Measurements from ENCODE around the gene CSNK1G2.

Gene CSNK1G2

GRCh38 chr19:1941146-1942077, at the start of gene CSNK1G2:
Gene CSNK1G2, plus strand, starts transcription at chr19:1941172. Its CDS starts 28,601 bp downstream, at chr19:1969773.
- no peak for TF ChIP-seq ZFX (IDR thresholded peaks at IDR 0.05; ENCODE audit: borderline replicate concordance)
- TF ChIP-seq CTCF (IDR thresholded peaks at IDR 0.05): peak; percentile 60
- H3K27ac ChIP-seq: peak within 1 kb of the TSS; percentile 89

GRCh38 chr19:1893791-1894190, 47.2 kb upstream of the CSNK1G2 start:
- H3K27ac ChIP-seq: no peak overlapping the region
- TF ChIP-seq ZFX (IDR thresholded peaks at IDR 0.05; ENCODE audit: borderline replicate concordance) (no peak), CTCF (IDR thresholded peaks at IDR 0.05) (no peak)

GRCh38 chr19:1896508-1896907, 44.5 kb upstream of the CSNK1G2 start:
- TF ChIP-seq CTCF (IDR thresholded peaks at IDR 0.05): no peak

GRCh38 chr19:1901940-1902404, 39.0 kb upstream of the CSNK1G2 start:
- no peak for TF ChIP-seq ZFX (IDR thresholded peaks at IDR 0.05; ENCODE audit: borderline replicate concordance)
- TF ChIP-seq CTCF (IDR thresholded peaks at IDR 0.05): no peak
- H3K27ac ChIP-seq: no peak overlapping the region

More at GRCh38 chr19:1896508-1896907, 44.5 kb upstream of the CSNK1G2 start:
- no peak overlapping the region for H3K27ac ChIP-seq

- TF ChIP-seq ZFX (IDR thresholded peaks at IDR 0.05; ENCODE audit: borderline replicate concordance) (no peak), CTCF (IDR thresholded peaks at IDR 0.05) (no peak)
- H3K27ac ChIP-seq: no peak overlapping the region
Measured at GRCh38 chr19:1902923-1903322, 38.0 kb upstream of the CSNK1G2 start.

- peak overlapping the region; percentile 86 for H3K27ac ChIP-seq
- no peak for TF ChIP-seq CTCF (IDR thresholded peaks at IDR 0.05)
- no peak for TF ChIP-seq ZFX (IDR thresholded peaks at IDR 0.05; ENCODE audit: borderline replicate concordance)
Measured at GRCh38 chr19:1904860-1905109, 36.2 kb upstream of the CSNK1G2 start.

GRCh38 chr19:1905110-1905862, 35.7 kb upstream of the CSNK1G2 start, which contains the start of the genes ADAT3 and SCAMP4:
Gene ADAT3, plus strand, starts transcription at chr19:1905399. Its CDS starts 6,649 bp downstream, at chr19:1912048.
Gene SCAMP4, plus strand, starts transcription at chr19:1905399. Its CDS starts 9,621 bp downstream, at chr19:1915020.
- TF ChIP-seq CTCF (IDR thresholded peaks at IDR 0.05) (no peak), ZFX (IDR thresholded peaks at IDR 0.05; ENCODE audit: borderline replicate concordance) (no peak)
- H3K27ac ChIP-seq: peak within 1 kb of the TSS; percentile 86
